Activated CD8-positive, alpha-beta memory T cell treated with anti-CD3 and anti-CD28 coated beads, Interleukin-2, amount 10 ng/mL, durations not matched to agents 7 days and 5 days (primary cell): Measurements from ENCODE around the gene KDM2B. TPM values are rescaled to one million over a fixed set of nuclear protein-coding genes. Genes with fewer than 3 reads are reported as not detected.
A peak's percentile ranks its signal among the peaks of the same experiment; 100 is the strongest.

Source experiments
- ATAC-seq: fragments of 150-1000 bp; cut with Tn5 transposase; one replicate; pipeline ENCODE4 v1.10.0; 2021; ENCODE audit warnings: moderate library complexity
- CTCF ChIA-PET: fragments of 350-600 bp; sonication (Branson Sonifier 250); formaldehyde crosslinking; loops from one replicate; lab custom pipeline; 2021; ENCODE audit warnings: antibody characterized with exemption; lab: Charles Lee
- DNase-seq: peaks from one replicate; pipeline ENCODE4 v3.0.0-alpha.2; 2020
- H3K27ac Mint-ChIP-seq: one replicate; pipeline ENCODE4 v1.8.0; 2021; ENCODE audit warnings: mild to moderate bottlenecking, mixed read lengths
- H3K27me3 Mint-ChIP-seq: one replicate; pipeline ENCODE4 v1.8.0; 2021; ENCODE audit warnings: mixed read lengths
- H3K36me3 Mint-ChIP-seq: one replicate; pipeline ENCODE4 v1.8.0; 2021; ENCODE audit warnings: mild to moderate bottlenecking, mixed read lengths
- H3K4me1 Mint-ChIP-seq: one replicate; pipeline ENCODE4 v1.8.0; 2021; ENCODE audit warnings: mixed read lengths
- H3K4me3 Mint-ChIP-seq: one replicate; pipeline ENCODE4 v1.8.0; 2021; ENCODE audit warnings: mild to moderate bottlenecking, moderate library complexity, mixed read lengths
- H3K9me3 Mint-ChIP-seq: one replicate; pipeline ENCODE4 v1.8.0; 2022; ENCODE audit warnings: low read depth, mixed read lengths
- total RNA-seq, 2 experiments: library from RNA; stranded (reverse); gene quantifications; one replicate each; pipeline ENCODE4 v1.2.3, GENCODE V29; 2021

The KDM2B gene
- total RNA-seq, 2 experiments from 2014 or later = 63.8 to 64.8 TPM

GRCh38 chr12:121538699-121539061 lies 42.1 kb downstream of the KDM2B start:
- Mint-ChIP-seq H3K9me3 (no peaks in the 10 kb centered on the region), H3K27ac (peak overlapping the region; percentile 80), H3K4me1 (peaks cover 56% of the 10 kb centered on the region), H3K4me3 (peak overlapping the region; percentile 75), H3K36me3 (peaks cover 5% of the 10 kb centered on the region), H3K27me3 (no peaks in the 10 kb centered on the region)
- DNase-seq (no peak), ATAC-seq (no peak)
- CTCF ChIA-PET = interaction anchor here (1.3 to 3.2 kb wide), 3 partner anchors 14 to 87 kb away, joined by 5 to 16 read pairs (median 9); partner anchors contain the start of gene ORAI1

DNA sequence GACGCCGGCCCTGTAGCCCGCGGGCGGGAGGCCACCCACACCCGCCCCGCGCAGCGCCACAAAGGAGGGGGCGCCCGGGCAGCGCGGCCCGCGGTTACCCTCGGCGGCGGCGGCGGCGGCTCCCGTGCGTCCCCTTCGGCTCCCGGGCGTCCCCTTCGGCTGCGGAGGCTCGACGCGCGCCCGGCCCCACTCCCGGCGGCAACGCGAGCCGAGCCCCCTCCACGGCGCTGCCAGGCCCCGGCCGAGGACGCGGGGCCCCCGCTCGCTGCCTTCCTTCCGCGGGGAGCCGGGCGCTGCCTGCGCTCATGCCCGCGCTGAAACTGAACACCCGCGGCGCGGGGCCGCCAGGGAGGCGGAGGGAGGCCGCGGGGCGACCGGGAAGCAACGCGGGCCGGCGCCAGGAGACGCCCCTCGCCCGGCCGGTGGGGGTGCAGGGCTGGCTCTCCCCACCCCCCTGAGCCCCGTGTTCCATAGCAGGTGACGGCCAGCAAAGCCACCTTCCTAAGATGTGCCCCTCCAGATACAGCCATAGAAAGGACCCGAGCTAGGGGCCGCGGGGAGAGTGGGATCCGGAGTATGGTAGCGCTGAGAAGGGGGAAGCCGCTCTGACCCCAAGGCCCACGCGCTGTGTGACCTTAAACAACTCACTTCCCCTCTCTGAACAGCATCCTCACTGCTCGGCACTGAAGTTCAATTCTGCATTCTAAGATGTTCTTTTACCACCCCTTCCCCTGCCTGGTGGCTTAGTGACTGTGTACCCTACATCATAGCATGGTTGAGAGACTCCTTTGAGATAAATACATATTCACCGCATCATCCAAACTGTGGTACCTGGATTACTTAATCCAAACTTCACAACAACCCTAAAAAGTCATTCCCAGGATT lies 42.8 kb downstream of the KDM2B start:
- DNase-seq (no peak), ATAC-seq (peak; percentile 31)
- no peaks in the 10 kb centered on the region for H3K9me3 Mint-ChIP-seq
- H3K27ac Mint-ChIP-seq = peak overlapping the region; percentile 80
- peak overlapping the region; percentile 75 for H3K4me3 Mint-ChIP-seq
- peaks cover 59% of the 10 kb centered on the region for H3K4me1 Mint-ChIP-seq
- peaks cover 5% of the 10 kb centered on the region for H3K36me3 Mint-ChIP-seq
- CTCF ChIA-PET = interaction anchor here (1.0 to 3.9 kb wide), 7 partner anchors 14 to 381 kb away, joined by 3 to 16 read pairs (median 6); partner anchors contain the start of genes CFAP251 and ORAI1
- H3K27me3 Mint-ChIP-seq = no peaks in the 10 kb centered on the region

DNA sequence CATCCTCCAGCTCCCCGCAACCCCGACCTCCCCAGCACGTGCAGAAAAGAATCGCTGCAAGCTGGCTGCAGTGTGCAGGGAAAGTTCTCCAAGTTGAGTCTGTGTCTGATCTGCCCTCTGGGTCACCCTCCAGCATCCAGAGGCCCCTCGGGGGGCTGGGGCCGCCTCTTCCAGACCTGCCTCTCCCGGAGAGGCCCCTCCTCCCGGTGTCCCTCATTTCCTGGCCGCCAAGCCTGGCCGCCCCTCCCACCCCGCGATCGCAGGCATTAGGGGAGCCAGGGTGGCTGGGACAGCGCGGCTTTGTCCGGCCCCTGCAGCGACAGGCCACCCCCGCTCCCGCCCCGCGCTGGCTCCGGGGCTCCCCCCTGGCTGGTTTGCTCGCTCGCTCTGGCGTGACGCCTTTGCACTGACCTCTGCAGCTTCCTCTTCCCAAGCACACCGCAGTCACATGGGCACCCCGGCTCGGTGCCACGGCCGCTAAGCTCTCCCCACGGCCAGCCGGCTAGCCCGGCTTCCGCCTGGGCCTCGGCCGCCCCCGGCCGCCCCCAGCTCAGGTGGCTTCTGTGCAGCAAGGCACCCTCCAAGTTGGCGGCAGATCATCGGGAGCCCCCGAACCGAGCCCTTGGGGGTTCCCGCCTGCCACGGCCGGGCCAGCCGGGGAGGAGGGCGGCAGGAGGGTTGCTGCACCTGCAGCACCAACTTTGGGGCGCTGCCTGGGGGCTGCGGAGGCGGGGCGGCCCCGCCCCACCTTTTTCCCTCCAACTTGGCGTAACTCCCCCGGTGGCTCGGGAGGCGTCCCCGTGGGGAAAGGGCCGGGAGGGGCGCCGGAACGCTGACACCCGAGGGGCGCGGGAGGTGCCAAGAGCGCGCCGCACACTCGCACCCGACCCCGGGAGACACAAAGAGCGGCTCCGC lies 43.7 kb downstream of the KDM2B start:
- Mint-ChIP-seq H3K4me1 (peaks cover 53% of the 10 kb centered on the region), H3K27me3 (no peaks in the 10 kb centered on the region), H3K27ac (peak overlapping the region; percentile 67), H3K9me3 (no peaks in the 10 kb centered on the region), H3K36me3 (peaks cover 5% of the 10 kb centered on the region), H3K4me3 (peak overlapping the region; percentile 71)
- ATAC-seq = peak; percentile 65
- CTCF ChIA-PET = interaction anchor here (0.8 to 3.9 kb wide), 9 partner anchors 15 to 382 kb away, joined by 3 to 16 read pairs (median 4); partner anchors contain the start of genes CFAP251 and ORAI1
- peak; percentile 79 for DNase-seq

DNA sequence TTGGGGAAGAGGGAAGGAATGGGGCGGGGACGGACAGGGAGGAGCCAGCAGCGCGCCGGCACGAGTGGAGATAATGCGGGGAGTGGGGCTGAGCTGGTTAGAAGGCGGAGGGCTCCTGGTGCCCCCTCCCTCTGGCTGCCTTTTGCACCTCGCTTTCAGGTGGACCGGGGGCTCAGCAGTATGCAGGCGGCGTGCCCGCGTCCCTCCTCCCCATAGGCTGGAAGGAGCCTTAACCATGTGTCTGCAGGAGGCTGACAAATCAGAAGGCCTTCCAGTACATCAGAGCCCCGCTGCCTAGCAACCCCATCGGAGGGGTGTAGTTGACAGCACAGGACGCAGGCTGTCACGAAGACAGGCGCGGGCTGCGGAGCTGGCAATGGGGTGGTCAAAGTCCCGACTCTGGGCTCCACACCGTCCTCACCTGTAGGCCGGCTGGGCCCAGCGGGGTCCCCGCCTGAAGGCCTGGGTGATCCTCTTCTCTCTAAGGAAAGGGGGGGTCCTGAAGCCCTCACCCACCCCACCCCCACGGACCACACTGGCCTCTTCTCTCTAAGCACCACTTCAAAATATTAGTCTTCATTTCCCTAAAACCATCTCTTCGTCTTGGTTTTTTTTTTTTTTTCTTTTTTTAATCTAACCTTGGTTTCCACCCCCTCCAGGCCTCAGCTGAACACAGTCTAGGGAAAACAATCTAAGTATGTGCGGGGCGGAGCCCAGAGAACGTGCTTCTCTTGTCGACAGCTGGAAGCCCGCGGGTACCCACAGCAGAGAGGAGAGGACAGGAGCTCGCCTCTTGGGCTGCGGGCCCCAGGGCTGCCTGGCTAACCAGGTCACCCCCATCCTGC lies 44.5 kb downstream of the KDM2B start:
- Mint-ChIP-seq H3K27ac (peak overlapping the region; percentile 67), H3K4me1 (peaks cover 49% of the 10 kb centered on the region), H3K36me3 (peaks cover 11% of the 10 kb centered on the region), H3K9me3 (no peaks in the 10 kb centered on the region), H3K4me3 (peak overlapping the region; percentile 71), H3K27me3 (no peaks in the 10 kb centered on the region)
- peak; percentile 40 for ATAC-seq
- CTCF ChIA-PET = interaction anchor here (0.6 to 3.9 kb wide), 9 partner anchors 16 to 258 kb away, joined by 3 to 16 read pairs (median 5); partner anchors contain the start of gene ORAI1
- DNase-seq = peak; percentile 76

DNA sequence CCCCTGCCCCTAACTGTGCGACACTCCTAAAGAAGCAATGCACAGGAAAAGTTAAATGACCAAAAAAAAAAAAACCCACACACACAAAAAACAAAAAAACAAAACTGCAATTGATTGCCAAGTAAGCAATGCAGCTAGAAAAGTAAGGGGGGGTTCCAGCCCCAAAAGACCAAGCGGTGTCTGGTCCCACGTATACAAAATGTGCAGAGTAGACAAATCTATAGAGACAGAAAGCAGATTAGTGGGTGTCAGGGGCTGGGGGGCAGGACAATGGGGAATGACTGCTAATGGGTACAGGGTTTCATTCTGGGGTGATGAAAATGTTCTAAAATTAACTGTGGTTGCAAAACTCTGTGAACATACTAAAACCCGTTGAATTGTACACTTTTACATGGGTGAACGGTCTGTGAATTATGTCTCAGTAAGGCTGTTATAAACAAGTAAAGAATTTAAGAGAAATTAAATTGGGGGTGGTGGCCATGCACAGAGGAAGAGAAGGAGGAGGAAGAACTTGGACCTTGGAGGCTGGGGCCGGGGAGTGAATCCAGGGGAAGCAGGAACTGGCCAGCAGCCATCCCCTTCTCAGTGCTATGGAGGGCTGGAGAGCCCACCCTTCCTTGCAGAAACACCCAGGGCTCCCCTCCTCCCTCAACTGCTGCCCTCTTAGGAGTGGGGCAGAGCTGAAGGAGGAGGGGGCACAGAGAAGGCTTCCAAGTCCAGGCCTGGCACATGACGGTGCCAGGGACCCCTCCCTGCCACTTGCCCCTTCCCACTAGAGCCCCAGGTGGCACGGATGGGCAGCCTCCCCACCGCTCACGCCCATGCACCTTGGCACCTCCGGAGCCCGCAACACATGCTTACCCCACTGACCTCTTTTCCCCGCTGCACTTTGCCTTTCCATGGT lies 45.4 kb downstream of the KDM2B start:
- peak overlapping the region; percentile 21 for H3K4me3 Mint-ChIP-seq
- no peaks in the 10 kb centered on the region for H3K9me3 Mint-ChIP-seq
- peaks cover 58% of the 10 kb centered on the region for H3K4me1 Mint-ChIP-seq
- H3K36me3 Mint-ChIP-seq = peaks cover 18% of the 10 kb centered on the region
- CTCF ChIA-PET = interaction anchor here (0.6 to 3.9 kb wide), 5 partner anchors 31 to 858 kb away, joined by 3 to 16 read pairs (median 4); no protein-coding TSS in a partner anchor
- ATAC-seq (no peak), DNase-seq (no peak)
- peak overlapping the region; percentile 58 for H3K27ac Mint-ChIP-seq
- no peaks in the 10 kb centered on the region for H3K27me3 Mint-ChIP-seq

DNA sequence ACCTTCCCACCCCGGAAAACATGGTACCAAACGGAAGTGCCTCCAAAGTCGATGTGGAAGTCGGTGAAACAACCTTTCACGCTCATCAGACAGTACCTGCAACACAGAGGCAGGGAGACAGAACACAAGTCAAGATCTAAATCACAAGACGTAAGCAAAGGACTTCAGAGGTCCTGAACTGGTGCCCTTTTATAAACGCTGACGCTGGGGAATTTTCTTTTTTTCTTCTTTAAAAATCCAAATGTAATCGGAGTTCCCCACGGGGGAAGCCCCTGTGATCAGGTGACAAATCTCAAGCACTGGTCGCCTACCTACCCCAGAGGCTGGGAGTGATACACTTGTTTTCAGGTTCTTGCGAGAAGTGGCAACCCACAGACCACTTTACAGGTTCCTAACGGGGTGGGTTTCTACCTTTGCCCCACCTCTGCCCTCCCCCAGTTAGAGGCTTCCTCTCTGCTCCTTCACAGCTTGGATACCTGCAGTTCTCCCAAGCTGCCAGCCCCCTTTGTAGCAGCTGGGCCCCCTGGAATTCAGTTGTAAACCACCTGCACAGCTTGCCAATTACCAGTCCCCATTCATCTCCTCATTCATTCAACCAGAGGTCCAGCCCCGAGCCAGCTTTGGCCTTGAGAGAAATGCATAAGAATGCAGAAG lies 46.2 kb downstream of the KDM2B start:
- Mint-ChIP-seq H3K4me1 (peaks cover 60% of the 10 kb centered on the region), H3K27ac (peak overlapping the region; percentile 75), H3K36me3 (peaks cover 19% of the 10 kb centered on the region), H3K27me3 (no peaks in the 10 kb centered on the region), H3K4me3 (peak overlapping the region; percentile 21), H3K9me3 (no peaks in the 10 kb centered on the region)
- ATAC-seq (no peak), DNase-seq (peak; percentile 67)
- CTCF ChIA-PET = interaction anchor here (0.6 to 3.9 kb wide), 3 partner anchors 35 to 858 kb away, joined by 3 to 16 read pairs (median 3); no protein-coding TSS in a partner anchor

DNA sequence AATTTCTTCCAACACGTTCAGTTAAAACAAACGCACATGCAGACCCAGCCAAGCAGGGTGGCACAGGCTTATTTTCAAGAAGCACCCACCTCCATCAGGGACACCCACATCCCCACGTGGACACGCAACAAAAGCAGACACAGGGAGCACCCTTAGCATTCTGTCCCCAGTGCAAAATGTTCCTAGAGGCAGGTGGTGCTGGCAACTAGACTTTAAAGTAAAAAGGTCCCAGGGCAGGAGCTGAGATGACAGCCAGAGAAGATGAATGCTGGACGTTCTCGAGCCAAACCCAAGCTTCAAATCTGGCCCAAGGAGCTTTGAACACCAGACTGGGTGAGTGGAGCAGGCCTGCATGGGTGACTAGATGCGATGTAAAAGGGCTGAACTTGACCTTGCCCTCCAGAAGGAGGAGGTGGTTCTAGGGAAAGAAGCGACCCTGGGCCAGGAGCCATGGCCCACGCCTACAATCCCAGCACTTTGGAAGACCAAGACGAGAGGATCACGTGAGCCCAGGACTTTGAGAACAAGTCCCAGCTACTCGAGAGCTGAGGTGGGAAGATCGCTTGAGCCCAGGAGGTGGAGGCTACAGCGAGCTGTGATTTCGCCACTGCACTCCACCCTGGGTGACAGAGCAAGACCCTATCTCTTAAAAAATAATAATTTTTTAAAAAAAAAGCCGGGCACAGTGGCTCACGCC lies 47.3 kb downstream of the KDM2B start:
- no peak for DNase-seq
- Mint-ChIP-seq H3K27ac (peak overlapping the region; percentile 30), H3K27me3 (no peaks in the 10 kb centered on the region), H3K36me3 (peaks cover 24% of the 10 kb centered on the region), H3K9me3 (no peaks in the 10 kb centered on the region), H3K4me3 (no peak overlapping the region), H3K4me1 (peaks cover 63% of the 10 kb centered on the region)
- no peak for ATAC-seq
- CTCF ChIA-PET = interaction anchor here (0.9 to 3.9 kb wide), 4 partner anchors 9 to 34 kb away, joined by 3 to 16 read pairs (median 3); no protein-coding TSS in a partner anchor

DNA sequence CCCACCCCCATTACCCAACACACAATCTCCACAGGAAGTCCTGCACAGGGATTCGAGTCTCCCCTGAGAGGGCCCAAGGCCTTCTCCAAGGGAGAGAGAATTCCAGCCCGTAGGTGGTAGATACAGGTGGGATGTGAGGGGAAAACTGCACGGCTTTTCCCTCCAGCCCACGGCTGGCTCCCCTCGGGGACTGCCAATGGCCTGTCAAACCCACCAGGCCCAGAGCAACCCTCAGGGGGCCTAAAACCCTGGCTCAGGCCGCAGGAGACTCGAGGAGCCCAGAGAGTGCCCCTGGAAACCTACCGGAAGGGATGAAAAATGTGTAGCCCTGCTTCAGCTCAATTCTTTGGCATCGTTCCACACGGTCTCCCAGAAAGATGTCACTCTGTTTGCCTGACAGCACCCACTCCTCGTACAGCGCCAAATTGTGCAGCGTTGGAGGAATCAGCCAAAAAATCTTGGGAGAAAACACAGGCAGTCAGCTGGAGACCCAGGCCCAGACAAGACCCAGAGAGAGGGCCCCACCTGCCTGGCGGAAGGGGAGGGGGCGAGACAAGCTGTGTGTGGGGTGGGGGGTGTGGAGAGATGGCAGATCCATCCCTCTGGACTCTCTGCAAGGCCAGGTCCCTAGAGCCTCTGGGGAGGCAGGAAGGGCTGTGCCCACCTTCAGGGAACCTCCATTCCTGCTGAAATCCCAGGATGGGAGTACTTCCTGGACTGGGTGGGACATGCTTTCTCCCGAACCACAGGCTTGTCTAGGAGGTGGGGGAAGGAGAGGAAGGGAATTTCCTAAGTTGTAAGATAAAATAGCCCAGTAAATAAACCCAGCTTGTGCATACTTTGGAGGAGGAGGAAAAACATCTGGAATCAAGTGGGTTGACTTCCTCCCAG lies 48.1 kb downstream of the KDM2B start:
- CTCF ChIA-PET = interaction anchor here (0.9 to 1.3 kb wide), 3 partner anchors 10 to 34 kb away, joined by 3 read pairs; no protein-coding TSS in a partner anchor
- no peak for DNase-seq
- Mint-ChIP-seq H3K9me3 (no peaks in the 10 kb centered on the region), H3K4me3 (no peak overlapping the region), H3K27ac (peak overlapping the region; percentile 35), H3K36me3 (peaks cover 26% of the 10 kb centered on the region), H3K27me3 (no peaks in the 10 kb centered on the region), H3K4me1 (peaks cover 59% of the 10 kb centered on the region)
- no peak for ATAC-seq

DNA sequence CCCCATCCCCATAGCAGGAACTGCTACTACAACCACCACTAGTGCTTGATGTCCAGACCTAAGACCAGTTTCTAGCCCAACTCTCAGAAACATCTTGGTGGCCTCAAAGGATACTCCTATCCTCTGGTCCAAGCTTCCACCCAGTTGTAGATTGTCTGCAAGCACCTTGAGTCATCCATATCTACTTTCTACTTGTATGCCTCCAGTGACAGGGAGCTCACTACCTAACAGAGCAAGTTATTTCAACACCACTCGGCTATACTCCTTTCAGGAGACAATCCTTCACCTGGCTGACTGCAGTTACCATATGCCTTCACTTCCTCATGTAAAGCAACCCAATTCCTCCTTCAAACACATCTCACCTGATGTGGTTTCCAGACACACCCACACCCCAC lies 49.5 kb downstream of the KDM2B start:
- Mint-ChIP-seq H3K36me3 (peaks cover 26% of the 10 kb centered on the region), H3K27me3 (no peaks in the 10 kb centered on the region), H3K4me3 (no peak overlapping the region), H3K4me1 (peaks cover 51% of the 10 kb centered on the region), H3K9me3 (no peaks in the 10 kb centered on the region), H3K27ac (peak overlapping the region; percentile 88)
- ATAC-seq = no peak
- DNase-seq = no peak
- CTCF ChIA-PET = interaction anchor here (0.9 kb wide), 1 partner anchor 36 kb away, joined by 3 read pairs; no protein-coding TSS in a partner anchor
